ENCODE data around the gene OTUD4. TPM values are rescaled to one million over a fixed set of nuclear protein-coding genes. Genes with fewer than 3 reads are reported as not detected.

Gene OTUD4
- total RNA-seq, 3 donors from 2014 or later, result 94.4 to 113 (median 103) TPM

Other genes with a start within 250 kb of the OTUD4 start
- gene ANAPC10, start 82.4 kb downstream of the OTUD4 start, total RNA-seq, result 10 to 100 TPM; 17.8 to 22.3 (median 19.5) TPM
- gene ABCE1, start 82.3 kb downstream of the OTUD4 start, total RNA-seq, result 100 to 1,000 TPM; 229 to 243 (median 239) TPM